HepG2 (cell line): ENCODE data around the gene RBCK1. TPM values are rescaled to one million over a fixed set of nuclear protein-coding genes. Genes with fewer than 3 reads are reported as not detected.

Experiments
- ATF5 ChIP-seq: sonication (generic); formaldehyde crosslinking; IDR thresholded peaks from 2 replicates; pipeline ENCODE4 v1.4.0; 2020; ENCODE audit warnings: mild to moderate bottlenecking, low read depth, missing genetic modification reagents
- CREB1 ChIP-seq, 2 experiments: fragments of 450-650 bp in 1 of 2; IDR thresholded peaks; 2 replicates each; pipeline ENCODE4 v1.6.1; 2016 to 2017; ENCODE audit warnings: control low read depth in 1 of 2, mild to moderate bottlenecking in 1 of 2, missing compliant biosample characterization in 1 of 2, missing genetic modification characterization in 1 of 2
- EED ChIP-seq: sonication (generic); formaldehyde crosslinking; IDR thresholded peaks from 2 replicates; pipeline ENCODE4 v1.5.0; 2020; ENCODE audit warnings: mild to moderate bottlenecking, missing genetic modification reagents
- HMGXB4 ChIP-seq, 2 experiments: sonication (generic) in 1 of 2; formaldehyde crosslinking in 1 of 2; IDR thresholded peaks; 2 replicates each; pipeline versions ENCODE4 v1.4.0 to v1.6.1; 2018 to 2020; ENCODE audit warnings: missing genetic modification reagents in 2 of 2, borderline replicate concordance in 1 of 2, low read depth in 1 of 2, mild to moderate bottlenecking in 1 of 2, missing biosample characterization in 1 of 2
- LCORL ChIP-seq, 2 experiments: fragments of 450-650 bp in 1 of 2; sonication (generic) in 1 of 2; formaldehyde crosslinking in 1 of 2; IDR thresholded peaks; 2 replicates each; pipeline versions ENCODE4 v1.5.0 to v1.6.1; 2017 to 2020; ENCODE audit warnings: antibody characterized with exemption in 1 of 2, missing genetic modification reagents in 1 of 2
- MED13 ChIP-seq: sonication (generic); formaldehyde crosslinking; IDR thresholded peaks from 2 replicates; pipeline ENCODE4 v1.5.0; 2020; ENCODE audit warnings: missing genetic modification reagents
- NCOR1 ChIP-seq: fragments of 200-600 bp; sonication (generic); IDR thresholded peaks from 2 replicates; pipeline ENCODE4 v1.7.0; 2017; ENCODE audit warnings: antibody characterized with exemption, low read length, borderline replicate concordance
- NFE2 ChIP-seq: sonication (generic); formaldehyde crosslinking; IDR thresholded peaks from 2 replicates; pipeline ENCODE4 v1.4.0; 2020; ENCODE audit warnings: missing genetic modification reagents
- NFIB ChIP-seq: sonication (generic); formaldehyde crosslinking; IDR thresholded peaks from 2 replicates; pipeline ENCODE4 v1.9.0; 2021; ENCODE audit warnings: missing genetic modification reagents, mild to moderate bottlenecking, borderline replicate concordance
- RBAK ChIP-seq: sonication (generic); formaldehyde crosslinking; IDR thresholded peaks from 2 replicates; pipeline ENCODE4 v1.5.1; 2020; ENCODE audit warnings: mild to moderate bottlenecking, missing genetic modification reagents
- RFX5 ChIP-seq: IDR thresholded peaks from 2 replicates; pipeline ENCODE4 v1.6.1; 2011; ENCODE audit warnings: low read depth, low read length, improper control_type of control experiment
- SMAD9 ChIP-seq: sonication (generic); formaldehyde crosslinking; IDR thresholded peaks from 2 replicates; pipeline ENCODE4 v1.5.1; 2020; ENCODE audit warnings: mild to moderate bottlenecking, missing genetic modification reagents
- SRSF1 ChIP-seq: fragments of 200-400 bp; formaldehyde crosslinking; optimal IDR thresholded peaks from 2 replicates; pipeline ENCODE3; 2017; ENCODE audit warnings: mild to moderate bottlenecking, low read depth, low read length, moderate library complexity
- TSC22D2 ChIP-seq: sonication (generic); formaldehyde crosslinking; IDR thresholded peaks from 2 replicates; pipeline ENCODE4 v1.5.1; 2020; ENCODE audit warnings: missing genetic modification reagents, mild to moderate bottlenecking, borderline replicate concordance
- ZNF251 ChIP-seq: sonication (generic); formaldehyde crosslinking; IDR thresholded peaks from 2 replicates; pipeline ENCODE4 v1.9.0; 2021; ENCODE audit warnings: mild to moderate bottlenecking, missing genetic modification reagents
- ZNF430 ChIP-seq: sonication (generic); formaldehyde crosslinking; IDR thresholded peaks from 2 replicates; pipeline ENCODE4 v1.9.0; 2021; ENCODE audit warnings: mild to moderate bottlenecking, missing genetic modification reagents
- ZNF703 ChIP-seq: sonication (generic); formaldehyde crosslinking; IDR thresholded peaks from 2 replicates; pipeline ENCODE4 v1.5.1; 2020; ENCODE audit warnings: missing genetic modification reagents, mild to moderate bottlenecking, moderate library complexity, borderline replicate concordance
- ZNF770 ChIP-seq: sonication (generic); formaldehyde crosslinking; IDR thresholded peaks from 2 replicates; pipeline ENCODE4 v1.5.0; 2020; ENCODE audit warnings: mild to moderate bottlenecking, missing genetic modification reagents
- polyA plus RNA-seq, 8 experiments: library from polyadenylated mRNA; depleted of rRNA in 3 of 8; stranded (reverse) in 7 of 8; unstranded in 1 of 8; fragments of >200 nt; fragmentation: Illumina TruSeq in 4 of 8; extraction: Trizol in 4 of 8; gene quantifications; 2 replicates each; pipeline versions ENCODE4 v1.2.1 to v1.2.3, GENCODE V29; 2011 to 2016; ENCODE audit warnings: low read depth in 4 of 8, missing spikeins in 1 of 8, mixed read lengths in 1 of 8; ENCODE audit not compliant: insufficient read depth in 1 of 8
- total RNA-seq, 5 experiments: library from RNA; depleted of rRNA; stranded (reverse); fragments of >200 nt; fragmentation: Illumina TruSeq; extraction: Trizol; gene quantifications; 2 replicates each; pipeline ENCODE4 v1.2.3, GENCODE V29; 2016; ENCODE audit warnings: low read depth in 1 of 5
- TF ChIP-seq, protein P1 (sequence below): IDR thresholded peaks from 2 replicates; pipeline ENCODE4 v1.6.1; 2016; ENCODE audit warnings: missing compliant biosample characterization, missing genetic modification reagents, borderline replicate concordance
- TF ChIP-seq, protein P2 (sequence below): sonication (generic); formaldehyde crosslinking; IDR thresholded peaks from 2 replicates; pipeline ENCODE4 v1.4.0; 2020; ENCODE audit warnings: missing genetic modification reagents

The RBCK1 gene
- total and polyA plus RNA-seq, 2 of the 13 experiments (the other 11 are each of a cell fraction or from before 2014, with no cell fraction given): 149 to 215 TPM

DNA sequence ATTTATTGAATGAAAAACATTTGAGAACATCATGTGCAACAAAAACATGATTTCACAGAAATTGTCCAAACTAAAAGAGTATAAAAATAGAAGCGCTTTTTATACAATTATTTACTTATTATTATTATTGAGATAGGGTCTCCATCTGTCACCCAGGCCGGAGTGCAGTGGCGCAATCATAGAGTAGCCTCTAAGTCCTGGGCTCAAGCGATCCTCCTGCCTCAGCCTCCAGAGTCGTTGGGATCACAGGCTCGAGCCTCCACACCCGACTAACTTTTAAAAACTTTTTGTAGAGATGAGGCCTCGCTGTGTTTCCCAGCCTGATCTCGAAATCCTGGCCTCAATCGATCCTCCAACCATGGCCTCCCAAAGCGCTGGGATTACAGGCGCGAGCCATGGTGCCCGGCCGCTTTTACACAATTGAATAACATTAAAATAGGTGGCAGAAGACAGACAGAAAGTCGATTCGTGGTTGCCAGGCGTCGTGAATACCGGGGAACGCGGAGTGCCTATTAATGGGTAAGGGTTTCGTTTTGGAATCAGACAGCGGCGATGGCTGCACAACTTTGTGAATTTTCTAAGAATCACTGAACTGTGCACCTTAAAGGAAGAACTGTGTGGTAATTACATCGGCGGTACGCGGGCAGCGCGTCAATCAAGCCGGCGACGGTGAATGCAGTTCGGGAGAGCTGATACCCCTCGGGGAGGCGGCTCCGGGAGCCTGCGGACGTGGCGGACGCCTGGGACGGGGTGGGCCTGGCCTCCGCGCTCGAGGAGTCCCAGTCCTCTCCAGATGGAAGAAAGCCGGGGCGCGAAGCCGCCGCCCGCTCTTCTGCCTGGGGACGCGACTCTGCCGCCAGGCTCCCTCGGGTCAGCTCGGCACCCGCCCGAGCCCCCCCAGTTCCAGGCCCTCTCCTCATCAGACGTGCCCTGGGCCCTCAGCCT lies 53.4 kb downstream of the RBCK1 start (continued):
- peak in 1 of 2 experiments; percentile 68; a peak in 3 of 4 replicates for TF ChIP-seq HMGXB4 (CRISPR knock-in tag; IDR thresholded peaks at IDR 0.05; ENCODE audit: borderline replicate concordance in 1 of 2, low read depth in 1 of 2)
- no peak for TF ChIP-seq ZNF251
- TF ChIP-seq, protein P1, sequence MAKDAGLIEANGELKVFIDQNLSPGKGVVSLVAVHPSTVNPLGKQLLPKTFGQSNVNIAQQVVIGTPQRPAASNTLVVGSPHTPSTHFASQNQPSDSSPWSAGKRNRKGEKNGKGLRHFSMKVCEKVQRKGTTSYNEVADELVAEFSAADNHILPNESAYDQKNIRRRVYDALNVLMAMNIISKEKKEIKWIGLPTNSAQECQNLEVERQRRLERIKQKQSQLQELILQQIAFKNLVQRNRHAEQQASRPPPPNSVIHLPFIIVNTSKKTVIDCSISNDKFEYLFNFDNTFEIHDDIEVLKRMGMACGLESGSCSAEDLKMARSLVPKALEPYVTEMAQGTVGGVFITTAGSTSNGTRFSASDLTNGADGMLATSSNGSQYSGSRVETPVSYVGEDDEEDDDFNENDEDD (CRISPR knock-in tag): no peak
- no peak; the same call in 1 of the 2 replicates for TF ChIP-seq TSC22D2 (CRISPR knock-in tag)
- TF ChIP-seq NCOR1: peak; percentile 26; the same call in 1 of the 2 replicates
- TF ChIP-seq ZNF770 (CRISPR knock-in tag): peak; percentile 100
- TF ChIP-seq EED (CRISPR knock-in tag): no peak
- TF ChIP-seq, protein P2, sequence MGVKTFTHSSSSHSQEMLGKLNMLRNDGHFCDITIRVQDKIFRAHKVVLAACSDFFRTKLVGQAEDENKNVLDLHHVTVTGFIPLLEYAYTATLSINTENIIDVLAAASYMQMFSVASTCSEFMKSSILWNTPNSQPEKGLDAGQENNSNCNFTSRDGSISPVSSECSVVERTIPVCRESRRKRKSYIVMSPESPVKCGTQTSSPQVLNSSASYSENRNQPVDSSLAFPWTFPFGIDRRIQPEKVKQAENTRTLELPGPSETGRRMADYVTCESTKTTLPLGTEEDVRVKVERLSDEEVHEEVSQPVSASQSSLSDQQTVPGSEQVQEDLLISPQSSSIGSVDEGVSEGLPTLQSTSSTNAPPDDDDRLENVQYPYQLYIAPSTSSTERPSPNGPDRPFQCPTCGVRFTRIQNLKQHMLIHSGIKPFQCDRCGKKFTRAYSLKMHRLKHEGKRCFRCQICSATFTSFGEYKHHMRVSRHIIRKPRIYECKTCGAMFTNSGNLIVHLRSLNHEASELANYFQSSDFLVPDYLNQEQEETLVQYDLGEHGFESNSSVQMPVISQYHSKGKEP (CRISPR knock-in tag): no peak
- no peak; the same call in 1 of the 2 replicates for TF ChIP-seq MED13 (CRISPR knock-in tag)
- TF ChIP-seq NFIB (CRISPR knock-in tag): peak; percentile 72; the same call in 1 of the 2 replicates
- TF ChIP-seq ZNF703 (CRISPR knock-in tag): no peak
- no peak for TF ChIP-seq SRSF1
- TF ChIP-seq RFX5: no peak
- TF ChIP-seq CREB1 (IDR thresholded peaks at IDR 0.05): no peak
- TF ChIP-seq CREB1 (CRISPR knock-in tag; IDR thresholded peaks at IDR 0.05): no peak
- no peak for TF ChIP-seq SMAD9 (CRISPR knock-in tag)
- no peak for TF ChIP-seq RBAK (CRISPR knock-in tag)
- peak; percentile 32; the same call in 1 of the 2 replicates for TF ChIP-seq ZNF430 (CRISPR knock-in tag)
- no peak for TF ChIP-seq NFE2
- TF ChIP-seq ATF5: no peak
- TF ChIP-seq LCORL (IDR thresholded peaks at IDR 0.05): no peak
- TF ChIP-seq LCORL (CRISPR knock-in tag; IDR thresholded peaks at IDR 0.05): peak; percentile 43; the same call in 1 of the 2 replicates
